ENCODE results near the gene FNTB. TPM values are rescaled to one million over a fixed set of nuclear protein-coding genes. Genes with fewer than 3 reads are reported as not detected.

Gene FNTB
- total and polyA plus RNA-seq, 9 of the 15 experiments (the other 6 are each of a cell fraction or from before 2014, with no cell fraction given) = 6.9 to 23.2 (median 12.2) TPM

DNA sequence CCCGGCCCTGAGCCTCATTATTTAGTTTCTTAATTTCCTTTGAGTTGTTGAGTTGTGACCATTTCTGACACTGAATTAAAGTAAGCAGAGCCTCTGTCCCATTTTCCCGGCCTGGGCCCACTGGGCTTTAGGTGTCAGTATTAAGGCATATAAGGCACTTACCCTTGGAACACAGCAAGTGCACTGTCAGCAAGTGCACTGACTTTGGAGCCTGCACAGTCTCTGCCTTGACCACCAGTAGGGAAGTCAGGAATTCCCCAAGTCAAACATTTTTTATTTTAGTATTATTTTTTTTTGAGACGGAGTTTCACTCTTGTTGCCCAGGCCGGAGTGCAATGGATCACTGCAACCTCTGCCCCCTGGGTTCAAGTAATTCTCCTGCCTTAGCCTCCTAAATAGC, 59.0 kb downstream of the FNTB start (continued):
- TF ChIP-seq, protein P1, sequence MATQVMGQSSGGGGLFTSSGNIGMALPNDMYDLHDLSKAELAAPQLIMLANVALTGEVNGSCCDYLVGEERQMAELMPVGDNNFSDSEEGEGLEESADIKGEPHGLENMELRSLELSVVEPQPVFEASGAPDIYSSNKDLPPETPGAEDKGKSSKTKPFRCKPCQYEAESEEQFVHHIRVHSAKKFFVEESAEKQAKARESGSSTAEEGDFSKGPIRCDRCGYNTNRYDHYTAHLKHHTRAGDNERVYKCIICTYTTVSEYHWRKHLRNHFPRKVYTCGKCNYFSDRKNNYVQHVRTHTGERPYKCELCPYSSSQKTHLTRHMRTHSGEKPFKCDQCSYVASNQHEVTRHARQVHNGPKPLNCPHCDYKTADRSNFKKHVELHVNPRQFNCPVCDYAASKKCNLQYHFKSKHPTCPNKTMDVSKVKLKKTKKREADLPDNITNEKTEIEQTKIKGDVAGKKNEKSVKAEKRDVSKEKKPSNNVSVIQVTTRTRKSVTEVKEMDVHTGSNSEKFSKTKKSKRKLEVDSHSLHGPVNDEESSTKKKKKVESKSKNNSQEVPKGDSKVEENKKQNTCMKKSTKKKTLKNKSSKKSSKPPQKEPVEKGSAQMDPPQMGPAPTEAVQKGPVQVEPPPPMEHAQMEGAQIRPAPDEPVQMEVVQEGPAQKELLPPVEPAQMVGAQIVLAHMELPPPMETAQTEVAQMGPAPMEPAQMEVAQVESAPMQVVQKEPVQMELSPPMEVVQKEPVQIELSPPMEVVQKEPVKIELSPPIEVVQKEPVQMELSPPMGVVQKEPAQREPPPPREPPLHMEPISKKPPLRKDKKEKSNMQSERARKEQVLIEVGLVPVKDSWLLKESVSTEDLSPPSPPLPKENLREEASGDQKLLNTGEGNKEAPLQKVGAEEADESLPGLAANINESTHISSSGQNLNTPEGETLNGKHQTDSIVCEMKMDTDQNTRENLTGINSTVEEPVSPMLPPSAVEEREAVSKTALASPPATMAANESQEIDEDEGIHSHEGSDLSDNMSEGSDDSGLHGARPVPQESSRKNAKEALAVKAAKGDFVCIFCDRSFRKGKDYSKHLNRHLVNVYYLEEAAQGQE (IDR thresholded peaks at IDR 0.05; ENCODE audit: borderline replicate concordance) = no peak
- TF ChIP-seq, protein P1 (CRISPR knock-in tag; IDR thresholded peaks at IDR 0.05; ENCODE audit: low read depth) = no peak
- TF ChIP-seq, protein P2, sequence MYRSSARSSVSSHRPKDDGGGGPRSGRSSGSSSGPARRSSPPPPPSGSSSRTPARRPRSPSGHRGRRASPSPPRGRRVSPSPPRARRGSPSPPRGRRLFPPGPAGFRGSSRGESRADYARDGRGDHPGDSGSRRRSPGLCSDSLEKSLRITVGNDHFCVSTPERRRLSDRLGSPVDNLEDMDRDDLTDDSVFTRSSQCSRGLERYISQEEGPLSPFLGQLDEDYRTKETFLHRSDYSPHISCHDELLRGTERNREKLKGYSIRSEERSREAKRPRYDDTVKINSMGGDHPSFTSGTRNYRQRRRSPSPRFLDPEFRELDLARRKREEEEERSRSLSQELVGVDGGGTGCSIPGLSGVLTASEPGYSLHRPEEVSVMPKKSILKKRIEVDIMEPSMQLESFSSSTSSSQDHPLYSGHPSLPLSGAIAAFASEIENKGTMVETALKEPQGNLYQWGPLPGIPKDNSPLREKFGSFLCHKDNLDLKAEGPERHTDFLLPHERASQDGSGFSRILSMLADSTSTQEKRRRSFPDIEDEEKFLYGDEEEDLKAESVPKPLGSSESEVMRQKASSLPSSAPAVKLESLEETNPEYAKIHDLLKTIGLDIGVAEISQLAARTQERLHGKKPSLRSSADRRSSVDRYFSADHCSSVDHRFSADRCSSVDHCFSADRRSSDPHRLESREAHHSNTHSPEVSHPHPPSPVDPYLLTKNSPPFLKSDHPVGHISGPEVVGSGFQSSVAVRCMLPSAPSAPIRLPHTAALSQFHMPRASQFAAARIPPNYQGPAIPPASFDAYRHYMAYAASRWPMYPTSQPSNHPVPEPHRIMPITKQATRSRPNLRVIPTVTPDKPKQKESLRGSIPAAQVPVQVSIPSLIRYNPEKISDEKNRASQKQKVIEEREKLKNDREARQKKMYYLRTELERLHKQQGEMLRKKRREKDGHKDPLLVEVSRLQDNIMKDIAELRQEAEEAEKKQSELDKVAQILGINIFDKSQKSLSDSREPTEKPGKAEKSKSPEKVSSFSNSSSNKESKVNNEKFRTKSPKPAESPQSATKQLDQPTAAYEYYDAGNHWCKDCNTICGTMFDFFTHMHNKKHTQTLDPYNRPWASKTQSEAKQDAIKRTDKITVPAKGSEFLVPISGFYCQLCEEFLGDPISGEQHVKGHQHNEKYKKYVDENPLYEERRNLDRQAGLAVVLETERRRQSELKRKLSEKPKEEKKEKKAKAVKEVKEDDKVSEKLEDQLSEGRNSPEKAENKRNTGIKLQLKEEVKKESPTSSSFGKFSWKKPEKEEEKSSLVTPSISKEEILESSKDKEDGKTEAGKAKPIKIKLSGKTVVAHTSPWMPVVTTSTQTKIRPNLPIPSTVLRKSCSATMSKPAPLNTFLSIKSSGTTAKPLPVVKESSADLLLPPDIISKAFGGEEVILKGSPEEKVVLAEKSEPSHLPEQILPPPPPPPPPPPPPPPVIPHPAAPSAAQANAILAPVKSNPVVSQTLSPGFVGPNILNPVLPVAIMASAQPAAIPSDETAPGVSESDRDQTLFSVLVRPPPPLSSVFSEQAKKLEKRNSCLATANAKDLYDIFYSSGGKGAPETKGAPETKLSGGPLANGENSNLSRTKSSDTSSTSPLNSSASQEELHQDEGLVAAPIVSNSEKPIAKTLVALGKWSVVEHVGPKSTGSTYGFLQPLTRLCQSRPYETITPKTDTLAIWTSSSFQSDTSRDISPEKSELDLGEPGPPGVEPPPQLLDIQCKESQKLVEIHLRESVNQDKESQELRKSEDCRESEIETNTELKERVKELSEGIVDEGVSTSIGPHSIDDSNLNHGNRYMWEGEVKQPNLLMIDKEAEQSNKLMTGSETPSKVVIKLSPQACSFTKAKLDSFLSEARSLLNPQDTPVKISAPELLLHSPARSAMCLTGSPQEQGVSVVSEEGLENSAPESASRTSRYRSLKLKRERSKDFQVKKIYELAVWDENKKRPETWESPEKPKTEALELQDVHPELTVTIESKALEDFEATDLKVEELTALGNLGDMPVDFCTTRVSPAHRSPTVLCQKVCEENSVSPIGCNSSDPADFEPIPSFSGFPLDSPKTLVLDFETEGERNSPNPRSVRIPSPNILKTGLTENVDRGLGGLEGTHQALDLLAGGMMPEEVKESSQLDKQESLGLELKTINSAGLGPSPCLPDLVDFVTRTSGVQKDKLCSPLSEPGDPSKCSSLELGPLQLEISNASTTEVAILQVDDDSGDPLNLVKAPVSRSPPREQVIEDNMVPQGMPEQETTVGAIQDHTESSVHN (IDR thresholded peaks at IDR 0.05; ENCODE audit: borderline replicate concordance in 1 of 2, low read depth in 1 of 2) = no peak
- no peak for TF ChIP-seq HDAC6 (IDR thresholded peaks at IDR 0.05; ENCODE audit: low read depth, low read length)

All from K562 (cell line).